GM10847 (cell line): ENCODE results near the gene HOOK2.

Experiments
- POLR2A ChIP-seq: IDR thresholded peaks from 2 replicates; pipeline ENCODE4 v1.6.1; 2011; ENCODE audit not compliant: insufficient read length; ENCODE audit errors: extremely low read depth

The HOOK2 gene

GRCh38 chr19:12774588-12775555 is at the start of gene HOOK2:
Gene HOOK2, minus strand, starts transcription at chr19:12775552. Its CDS starts 103 bp downstream, at chr19:12775449.
- peak; percentile 29 for TF ChIP-seq POLR2A

GRCh38 chr19:12821761-12822160 is 46.4 kb upstream of the HOOK2 start:
- TF ChIP-seq POLR2A = no peak

- no peak for TF ChIP-seq POLR2A
Measured at GRCh38 chr19:12815088-12815487, 39.7 kb upstream of the HOOK2 start.

GRCh38 chr19:12806242-12807081 is 31.1 kb upstream of the HOOK2 start, which contains the start of gene RNASEH2A:
Gene RNASEH2A, plus strand, starts transcription at chr19:12806584. Its CDS starts 90 bp downstream, at chr19:12806674.
- TF ChIP-seq POLR2A = peak; percentile 73

GRCh38 chr19:12804051-12804450 is 28.7 kb upstream of the HOOK2 start:
- TF ChIP-seq POLR2A = no peak

GRCh38 chr19:12802267-12803106 is 27.1 kb upstream of the HOOK2 start:
- TF ChIP-seq POLR2A = no peak

- peak; percentile 93 for TF ChIP-seq POLR2A
Measured at GRCh38 chr19:12801466-12802266, 26.3 kb upstream of the HOOK2 start, which contains the start of the genes PRDX2 and THSD8. Gene PRDX2, minus strand, starts transcription at chr19:12801800. Its CDS starts 539 bp downstream, at chr19:12801261. Gene THSD8, plus strand, starts transcription at chr19:12802069. Its CDS starts 3 bp downstream, at chr19:12802072.

GRCh38 chr19:12800923-12801465 is 25.6 kb upstream of the HOOK2 start:
- TF ChIP-seq POLR2A = no peak

- TF ChIP-seq POLR2A = no peak
Measured at GRCh38 chr19:12800466-12800770, 25.1 kb upstream of the HOOK2 start.

GRCh38 chr19:12799742-12800465 is 24.6 kb upstream of the HOOK2 start:
- TF ChIP-seq POLR2A = no peak

- TF ChIP-seq POLR2A = no peak
Measured at GRCh38 chr19:12797141-12797587, 21.8 kb upstream of the HOOK2 start.

- no peak for TF ChIP-seq POLR2A
Measured at GRCh38 chr19:12796146-12797071, 21.1 kb upstream of the HOOK2 start.
